Measurements from ENCODE around the gene GMPS. TPM values are rescaled to one million over a fixed set of nuclear protein-coding genes. Genes with fewer than 3 reads are reported as not detected.

GMPS gene
- total and polyA plus RNA-seq, 2 of the 13 experiments (the other 11 are each of a cell fraction or from before 2014, with no cell fraction given), result 29.6 to 85.5 TPM

DNA sequence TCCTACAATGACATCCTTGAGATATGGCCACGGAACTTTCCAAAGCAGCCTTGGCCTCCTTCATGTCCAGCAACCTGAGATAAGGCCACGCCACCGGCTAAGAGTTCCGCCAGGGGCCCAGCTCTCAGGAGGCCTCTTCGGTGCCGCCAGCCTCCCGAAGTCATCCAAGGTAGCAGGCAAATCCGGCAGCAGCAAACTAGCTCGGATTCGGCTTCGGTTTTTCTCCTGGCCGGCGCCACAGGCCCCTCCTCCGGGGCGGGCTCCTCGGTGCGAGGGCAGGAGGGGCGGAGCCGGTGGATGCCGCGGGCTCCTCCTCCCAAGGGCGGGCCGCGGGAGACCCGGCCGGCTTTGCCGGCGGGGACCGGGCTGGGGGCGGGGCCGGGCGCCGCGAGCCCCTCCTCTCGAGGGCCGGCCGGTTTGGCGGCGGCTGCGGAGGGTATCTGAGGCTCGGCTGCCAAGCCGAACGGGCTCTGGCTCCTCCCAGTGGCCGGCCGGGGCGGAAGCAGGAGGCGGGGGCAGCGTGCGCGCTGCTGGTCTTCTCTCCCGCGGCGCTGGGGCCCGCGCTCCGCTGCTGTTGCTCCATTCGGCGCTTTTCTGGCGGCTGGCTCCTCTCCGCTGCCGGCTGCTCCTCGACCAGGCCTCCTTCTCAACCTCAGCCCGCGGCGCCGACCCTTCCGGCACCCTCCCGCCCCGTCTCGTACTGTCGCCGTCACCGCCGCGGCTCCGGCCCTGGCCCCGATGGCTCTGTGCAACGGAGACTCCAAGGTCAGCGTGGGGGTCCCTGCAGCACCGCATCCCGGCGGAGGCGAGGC is at the start of gene GMPS (continued):
- TF ChIP-seq, protein P1, sequence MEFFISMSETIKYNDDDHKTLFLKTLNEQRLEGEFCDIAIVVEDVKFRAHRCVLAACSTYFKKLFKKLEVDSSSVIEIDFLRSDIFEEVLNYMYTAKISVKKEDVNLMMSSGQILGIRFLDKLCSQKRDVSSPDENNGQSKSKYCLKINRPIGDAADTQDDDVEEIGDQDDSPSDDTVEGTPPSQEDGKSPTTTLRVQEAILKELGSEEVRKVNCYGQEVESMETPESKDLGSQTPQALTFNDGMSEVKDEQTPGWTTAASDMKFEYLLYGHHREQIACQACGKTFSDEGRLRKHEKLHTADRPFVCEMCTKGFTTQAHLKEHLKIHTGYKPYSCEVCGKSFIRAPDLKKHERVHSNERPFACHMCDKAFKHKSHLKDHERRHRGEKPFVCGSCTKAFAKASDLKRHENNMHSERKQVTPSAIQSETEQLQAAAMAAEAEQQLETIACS (CRISPR knock-in tag; IDR thresholded peaks at IDR 0.05), result peak; percentile 55
- TF ChIP-seq ZNF383 (CRISPR knock-in tag; IDR thresholded peaks at IDR 0.05; ENCODE audit: borderline replicate concordance), result peak; percentile 51; the same call in 1 of the 2 replicates
- TF ChIP-seq NCOA5 (CRISPR knock-in tag; IDR thresholded peaks at IDR 0.05), result no peak
- TF ChIP-seq, protein P2, sequence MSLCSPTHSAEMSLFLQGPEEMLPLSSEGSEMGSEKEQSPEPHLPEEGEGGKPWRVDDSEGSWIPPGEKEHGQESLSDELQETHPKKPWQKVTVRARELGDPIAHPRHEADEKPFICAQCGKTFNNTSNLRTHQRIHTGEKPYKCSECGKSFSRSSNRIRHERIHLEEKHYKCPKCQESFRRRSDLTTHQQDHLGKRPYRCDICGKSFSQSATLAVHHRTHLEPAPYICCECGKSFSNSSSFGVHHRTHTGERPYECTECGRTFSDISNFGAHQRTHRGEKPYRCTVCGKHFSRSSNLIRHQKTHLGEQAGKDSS (CRISPR knock-in tag; IDR thresholded peaks at IDR 0.05; ENCODE audit: borderline replicate concordance, low read depth), result no peak
- no peak for TF ChIP-seq ELF3 (CRISPR knock-in tag; IDR thresholded peaks at IDR 0.05)
- TF ChIP-seq SNRNP70 (IDR thresholded peaks at IDR 0.05; ENCODE audit: low read depth, low read length), result no peak
- no peak for TF ChIP-seq NPAS2 (CRISPR knock-in tag; IDR thresholded peaks at IDR 0.05; ENCODE audit: borderline replicate concordance)
- TF ChIP-seq ZSCAN25 (CRISPR knock-in tag; IDR thresholded peaks at IDR 0.05), result peak; percentile 41; the same call in 1 of the 2 replicates
- no peak for TF ChIP-seq ZNF530 (CRISPR knock-in tag; IDR thresholded peaks at IDR 0.05; ENCODE audit: low read depth)
- TF ChIP-seq, protein P3, sequence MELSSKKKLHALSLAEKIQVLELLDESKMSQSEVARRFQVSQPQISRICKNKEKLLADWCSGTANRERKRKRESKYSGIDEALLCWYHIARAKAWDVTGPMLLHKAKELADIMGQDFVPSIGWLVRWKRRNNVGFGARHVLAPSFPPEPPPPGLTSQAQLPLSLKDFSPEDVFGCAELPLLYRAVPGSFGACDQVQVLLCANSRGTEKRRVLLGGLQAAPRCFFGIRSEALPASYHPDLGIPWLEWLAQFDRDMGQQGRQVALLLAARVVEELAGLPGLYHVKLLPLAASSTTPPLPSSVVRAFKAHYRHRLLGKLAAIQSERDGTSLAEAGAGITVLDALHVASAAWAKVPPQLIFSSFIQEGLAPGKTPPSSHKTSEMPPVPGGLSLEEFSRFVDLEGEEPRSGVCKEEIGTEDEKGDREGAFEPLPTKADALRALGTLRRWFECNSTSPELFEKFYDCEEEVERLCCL (CRISPR knock-in tag; IDR thresholded peaks at IDR 0.05; ENCODE audit: borderline replicate concordance), result no peak
- no peak for TF ChIP-seq ZSCAN9 (CRISPR knock-in tag; IDR thresholded peaks at IDR 0.05; ENCODE audit: borderline replicate concordance)
- TF ChIP-seq, protein P4, sequence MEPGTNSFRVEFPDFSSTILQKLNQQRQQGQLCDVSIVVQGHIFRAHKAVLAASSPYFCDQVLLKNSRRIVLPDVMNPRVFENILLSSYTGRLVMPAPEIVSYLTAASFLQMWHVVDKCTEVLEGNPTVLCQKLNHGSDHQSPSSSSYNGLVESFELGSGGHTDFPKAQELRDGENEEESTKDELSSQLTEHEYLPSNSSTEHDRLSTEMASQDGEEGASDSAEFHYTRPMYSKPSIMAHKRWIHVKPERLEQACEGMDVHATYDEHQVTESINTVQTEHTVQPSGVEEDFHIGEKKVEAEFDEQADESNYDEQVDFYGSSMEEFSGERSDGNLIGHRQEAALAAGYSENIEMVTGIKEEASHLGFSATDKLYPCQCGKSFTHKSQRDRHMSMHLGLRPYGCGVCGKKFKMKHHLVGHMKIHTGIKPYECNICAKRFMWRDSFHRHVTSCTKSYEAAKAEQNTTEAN (CRISPR knock-in tag; conservative IDR thresholded peaks at IDR 0.05), result peak; percentile 48; the same call in 1 of the 2 replicates
- TF ChIP-seq, protein P5, sequence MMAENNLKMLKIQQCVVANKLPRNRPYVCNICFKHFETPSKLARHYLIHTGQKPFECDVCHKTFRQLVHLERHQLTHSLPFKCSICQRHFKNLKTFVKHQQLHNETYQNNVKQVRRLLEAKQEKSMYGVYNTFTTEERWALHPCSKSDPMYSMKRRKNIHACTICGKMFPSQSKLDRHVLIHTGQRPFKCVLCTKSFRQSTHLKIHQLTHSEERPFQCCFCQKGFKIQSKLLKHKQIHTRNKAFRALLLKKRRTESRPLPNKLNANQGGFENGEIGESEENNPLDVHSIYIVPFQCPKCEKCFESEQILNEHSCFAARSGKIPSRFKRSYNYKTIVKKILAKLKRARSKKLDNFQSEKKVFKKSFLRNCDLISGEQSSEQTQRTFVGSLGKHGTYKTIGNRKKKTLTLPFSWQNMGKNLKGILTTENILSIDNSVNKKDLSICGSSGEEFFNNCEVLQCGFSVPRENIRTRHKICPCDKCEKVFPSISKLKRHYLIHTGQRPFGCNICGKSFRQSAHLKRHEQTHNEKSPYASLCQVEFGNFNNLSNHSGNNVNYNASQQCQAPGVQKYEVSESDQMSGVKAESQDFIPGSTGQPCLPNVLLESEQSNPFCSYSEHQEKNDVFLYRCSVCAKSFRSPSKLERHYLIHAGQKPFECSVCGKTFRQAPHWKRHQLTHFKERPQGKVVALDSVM (CRISPR knock-in tag; IDR thresholded peaks at IDR 0.05), result peak; percentile 77
- no peak for TF ChIP-seq MBNL3 (CRISPR knock-in tag; conservative IDR thresholded peaks at IDR 0.05)
- TF ChIP-seq ZNF746 (CRISPR knock-in tag; IDR thresholded peaks at IDR 0.05), result no peak
- TF ChIP-seq, protein P6, sequence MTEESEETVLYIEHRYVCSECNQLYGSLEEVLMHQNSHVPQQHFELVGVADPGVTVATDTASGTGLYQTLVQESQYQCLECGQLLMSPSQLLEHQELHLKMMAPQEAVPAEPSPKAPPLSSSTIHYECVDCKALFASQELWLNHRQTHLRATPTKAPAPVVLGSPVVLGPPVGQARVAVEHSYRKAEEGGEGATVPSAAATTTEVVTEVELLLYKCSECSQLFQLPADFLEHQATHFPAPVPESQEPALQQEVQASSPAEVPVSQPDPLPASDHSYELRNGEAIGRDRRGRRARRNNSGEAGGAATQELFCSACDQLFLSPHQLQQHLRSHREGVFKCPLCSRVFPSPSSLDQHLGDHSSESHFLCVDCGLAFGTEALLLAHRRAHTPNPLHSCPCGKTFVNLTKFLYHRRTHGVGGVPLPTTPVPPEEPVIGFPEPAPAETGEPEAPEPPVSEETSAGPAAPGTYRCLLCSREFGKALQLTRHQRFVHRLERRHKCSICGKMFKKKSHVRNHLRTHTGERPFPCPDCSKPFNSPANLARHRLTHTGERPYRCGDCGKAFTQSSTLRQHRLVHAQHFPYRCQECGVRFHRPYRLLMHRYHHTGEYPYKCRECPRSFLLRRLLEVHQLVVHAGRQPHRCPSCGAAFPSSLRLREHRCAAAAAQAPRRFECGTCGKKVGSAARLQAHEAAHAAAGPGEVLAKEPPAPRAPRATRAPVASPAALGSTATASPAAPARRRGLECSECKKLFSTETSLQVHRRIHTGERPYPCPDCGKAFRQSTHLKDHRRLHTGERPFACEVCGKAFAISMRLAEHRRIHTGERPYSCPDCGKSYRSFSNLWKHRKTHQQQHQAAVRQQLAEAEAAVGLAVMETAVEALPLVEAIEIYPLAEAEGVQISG (CRISPR knock-in tag; IDR thresholded peaks at IDR 0.05), result peak; percentile 74
- TF ChIP-seq ZNF232 (CRISPR knock-in tag; IDR thresholded peaks at IDR 0.05; ENCODE audit: borderline replicate concordance), result no peak
